GM10266 (cell line): ENCODE data around the gene SORL1-AS1.

ENCODE experiments used
- DNase-seq: peaks from one replicate; pipeline ENCODE4 v3.0.0; 2012; ENCODE audit errors: extremely low spot score
- TF ChIP-seq, protein P1 (sequence below): IDR thresholded peaks from 2 replicates; pipeline ENCODE4 v1.5.1; 2012; ENCODE audit warnings: mild to moderate bottlenecking, low read depth; ENCODE audit not compliant: control insufficient read depth, insufficient read depth; ENCODE audit errors: missing control alignments

SORL1-AS1 gene

DNA sequence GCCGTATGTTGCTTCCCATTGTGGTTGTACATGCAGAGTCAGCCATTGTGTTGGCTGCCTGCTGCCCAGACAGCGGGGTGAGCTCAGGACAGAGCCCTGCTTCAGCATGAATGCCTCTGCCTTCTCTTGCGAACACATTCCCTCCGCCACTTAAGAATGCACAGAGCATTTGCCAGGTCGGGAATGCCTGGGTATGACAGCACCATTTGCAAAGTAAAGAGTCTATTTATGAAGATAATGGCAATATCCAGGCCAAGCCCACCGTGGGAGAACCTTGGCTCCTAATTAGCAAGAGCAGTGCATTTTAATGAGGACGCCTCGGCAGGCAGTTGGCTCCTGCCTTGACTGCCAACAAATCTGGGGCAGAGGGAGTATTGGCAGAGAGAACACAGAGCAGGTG, 63.1 kb downstream of the SORL1-AS1 start:
- TF ChIP-seq, protein P1, sequence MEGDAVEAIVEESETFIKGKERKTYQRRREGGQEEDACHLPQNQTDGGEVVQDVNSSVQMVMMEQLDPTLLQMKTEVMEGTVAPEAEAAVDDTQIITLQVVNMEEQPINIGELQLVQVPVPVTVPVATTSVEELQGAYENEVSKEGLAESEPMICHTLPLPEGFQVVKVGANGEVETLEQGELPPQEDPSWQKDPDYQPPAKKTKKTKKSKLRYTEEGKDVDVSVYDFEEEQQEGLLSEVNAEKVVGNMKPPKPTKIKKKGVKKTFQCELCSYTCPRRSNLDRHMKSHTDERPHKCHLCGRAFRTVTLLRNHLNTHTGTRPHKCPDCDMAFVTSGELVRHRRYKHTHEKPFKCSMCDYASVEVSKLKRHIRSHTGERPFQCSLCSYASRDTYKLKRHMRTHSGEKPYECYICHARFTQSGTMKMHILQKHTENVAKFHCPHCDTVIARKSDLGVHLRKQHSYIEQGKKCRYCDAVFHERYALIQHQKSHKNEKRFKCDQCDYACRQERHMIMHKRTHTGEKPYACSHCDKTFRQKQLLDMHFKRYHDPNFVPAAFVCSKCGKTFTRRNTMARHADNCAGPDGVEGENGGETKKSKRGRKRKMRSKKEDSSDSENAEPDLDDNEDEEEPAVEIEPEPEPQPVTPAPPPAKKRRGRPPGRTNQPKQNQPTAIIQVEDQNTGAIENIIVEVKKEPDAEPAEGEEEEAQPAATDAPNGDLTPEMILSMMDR, result no peak
- no peak for DNase-seq
